HG03457 (cell line): ENCODE measurements around the gene EIF3A.
"Not testable (repeated sequence)": the region's sequence is repeated elsewhere in the genome, so short reads cannot be mapped to it uniquely, and the experiment has no call there.

Experiments
- ATAC-seq: cut with Tn5 transposase; IDR thresholded peaks from one replicate; pipeline ENCODE4 v1.9.1; 2021; ENCODE audit warnings: moderate number of reproducible peaks; ENCODE audit not compliant: unreplicated experiment

Gene EIF3A

GRCh38 chr10:119059557-119059956 lies 21.1 kb downstream of the EIF3A start:
- ATAC-seq, result no peak

- ATAC-seq, result no peak
These were observed 22.6 kb downstream of the EIF3A start for GRCh38 chr10:119058010-119058409.

- no peak for ATAC-seq
These were observed 25.1 kb downstream of the EIF3A start for GRCh38 chr10:119055472-119055871.

GRCh38 chr10:119051775-119052174 lies 28.8 kb downstream of the EIF3A start:
- no peak for ATAC-seq

GRCh38 chr10:119049777-119050176 lies 30.8 kb downstream of the EIF3A start:
- no peak for ATAC-seq

GRCh38 chr10:119049361-119049760 lies 31.3 kb downstream of the EIF3A start:
- no peak for ATAC-seq

GRCh38 chr10:119045561-119045960 lies 35.1 kb downstream of the EIF3A start:
- ATAC-seq, result no peak

GRCh38 chr10:119042169-119042568 lies 38.4 kb downstream of the EIF3A start:
- ATAC-seq, result no peak

- no peak for ATAC-seq
These were observed 39.3 kb downstream of the EIF3A start for GRCh38 chr10:119041326-119041725.

GRCh38 chr10:119039161-119039560 lies 41.5 kb downstream of the EIF3A start:
- ATAC-seq, result no peak

- ATAC-seq, result no peak
These were observed 49.0 kb downstream of the EIF3A start for GRCh38 chr10:119031496-119032059.

GRCh38 chr10:119030421-119031250 lies 50.0 kb downstream of the EIF3A start:
- ATAC-seq, result peak; percentile 34

GRCh38 chr10:119029613-119030420 lies 50.8 kb downstream of the EIF3A start, which contains the start of gene NANOS1:
Gene NANOS1, plus strand, starts transcription at chr10:119029714. Its CDS starts 88 bp downstream, at chr10:119029802.
- ATAC-seq, result peak; percentile 15

GRCh38 chr10:119028900-119029612 lies 51.6 kb downstream of the EIF3A start:
- ATAC-seq, result peak; percentile 58

GRCh38 chr10:119028445-119028899 lies 52.1 kb downstream of the EIF3A start:
- ATAC-seq, result not testable (repeated sequence)

GRCh38 chr10:119026301-119027110 lies 54.1 kb downstream of the EIF3A start:
- no peak for ATAC-seq

- ATAC-seq, result no peak
These were observed 54.8 kb downstream of the EIF3A start for GRCh38 chr10:119025776-119026175.

GRCh38 chr10:119025336-119025735 lies 55.3 kb downstream of the EIF3A start:
- ATAC-seq, result no peak

- no peak for ATAC-seq
These were observed 55.7 kb downstream of the EIF3A start for GRCh38 chr10:119024882-119025281.

- no peak for ATAC-seq
These were observed 57.1 kb downstream of the EIF3A start for GRCh38 chr10:119023553-119023868.
